ENCODE measurements around the gene MAGI3.

- TF ChIP-seq CTCF (conservative IDR thresholded peaks at IDR 0.05; ENCODE audit: low read length) (no peak), EZH2phosphoT487 (IDR thresholded peaks at IDR 0.05; ENCODE audit: borderline replicate concordance) (no peak)
Observed at GRCh38 chr1:113369699-113370098, 20.6 kb upstream of the MAGI3 start.

Data from Loucy (cell line).